Left forelimb (tissue), 1 donor: Measurements from ENCODE around the gene TMEM139.
A peak's percentile ranks its signal among the peaks of the same experiment; 100 is the strongest.
"Not testable (repeated sequence)": the region's sequence is repeated elsewhere in the genome, so short reads cannot be mapped to it uniquely, and the experiment has no call there.

Source experiments
- DNase-seq: peaks from one replicate; pipeline ENCODE4 v3.0.0-alpha.2; 2018; ENCODE audit warnings: low spot score

The TMEM139 gene

GRCh38 chr7:143259765-143260164 is 25.0 kb upstream of the TMEM139 start:
- DNase-seq: no peak

- DNase-seq: no peak
Measured at GRCh38 chr7:143261901-143262300, 22.9 kb upstream of the TMEM139 start.

- DNase-seq: peak; percentile 88
Measured at GRCh38 chr7:143263266-143264195, 21.2 kb upstream of the TMEM139 start, which contains the start of gene GSTK1. GSTK1 (plus strand) TSS chr7:143263441; CDS start chr7:143263514, 73 bp downstream.

GRCh38 chr7:143264196-143264568 is 20.6 kb upstream of the TMEM139 start:
- DNase-seq: not testable (repeated sequence)

- DNase-seq: no peak
Measured at GRCh38 chr7:143265017-143265693, 19.6 kb upstream of the TMEM139 start.

GRCh38 chr7:143269251-143269650 is 15.5 kb upstream of the TMEM139 start:
- DNase-seq: no peak

- DNase-seq: no peak
Measured at GRCh38 chr7:143271240-143271639, 13.5 kb upstream of the TMEM139 start.

- DNase-seq: no peak
Measured at GRCh38 chr7:143272871-143273270, 11.9 kb upstream of the TMEM139 start.

GRCh38 chr7:143279186-143280098 is 5.3 kb upstream of the TMEM139 start:
- no peak for DNase-seq

- no peak for DNase-seq
Measured at GRCh38 chr7:143280160-143280559, 4.6 kb upstream of the TMEM139 start.

GRCh38 chr7:143280566-143280965 is 4.2 kb upstream of the TMEM139 start:
- no peak for DNase-seq

GRCh38 chr7:143281529-143281928 is 3.2 kb upstream of the TMEM139 start:
- DNase-seq: no peak

- no peak for DNase-seq
Measured at GRCh38 chr7:143282124-143282523, 2.6 kb upstream of the TMEM139 start.

GRCh38 chr7:143283381-143283780 is 1.4 kb upstream of the TMEM139 start:
- no peak for DNase-seq

GRCh38 chr7:143285470-143285778 is 666 bp downstream of the TMEM139 start:
- no peak for DNase-seq

GRCh38 chr7:143285806-143286521 is 1.2 kb downstream of the TMEM139 start:
- DNase-seq: no peak

GRCh38 chr7:143286522-143286890 is 1.7 kb downstream of the TMEM139 start:
- DNase-seq: no peak

GRCh38 chr7:143287339-143287934 is 2.7 kb downstream of the TMEM139 start:
- no peak for DNase-seq

- DNase-seq: peak; percentile 98
Measured at GRCh38 chr7:143287935-143288826, 3.4 kb downstream of the TMEM139 start, which contains the start of gene CASP2. CASP2 (plus strand) TSS chr7:143288351; CDS start chr7:143288456, 105 bp downstream.

- DNase-seq: no peak
Measured at GRCh38 chr7:143288836-143289235, 4.1 kb downstream of the TMEM139 start.
